Measurements from ENCODE around the gene UBE2J2. TPM values are rescaled to one million over a fixed set of nuclear protein-coding genes. Genes with fewer than 3 reads are reported as not detected.
A peak's percentile ranks its signal among the peaks of the same experiment; 100 is the strongest.

UBE2J2 gene
- total and polyA plus RNA-seq, 2 of the 8 experiments (the other 6 are each of a cell fraction or from before 2014, with no cell fraction given), result 33.6 to 67.9 TPM

DNA sequence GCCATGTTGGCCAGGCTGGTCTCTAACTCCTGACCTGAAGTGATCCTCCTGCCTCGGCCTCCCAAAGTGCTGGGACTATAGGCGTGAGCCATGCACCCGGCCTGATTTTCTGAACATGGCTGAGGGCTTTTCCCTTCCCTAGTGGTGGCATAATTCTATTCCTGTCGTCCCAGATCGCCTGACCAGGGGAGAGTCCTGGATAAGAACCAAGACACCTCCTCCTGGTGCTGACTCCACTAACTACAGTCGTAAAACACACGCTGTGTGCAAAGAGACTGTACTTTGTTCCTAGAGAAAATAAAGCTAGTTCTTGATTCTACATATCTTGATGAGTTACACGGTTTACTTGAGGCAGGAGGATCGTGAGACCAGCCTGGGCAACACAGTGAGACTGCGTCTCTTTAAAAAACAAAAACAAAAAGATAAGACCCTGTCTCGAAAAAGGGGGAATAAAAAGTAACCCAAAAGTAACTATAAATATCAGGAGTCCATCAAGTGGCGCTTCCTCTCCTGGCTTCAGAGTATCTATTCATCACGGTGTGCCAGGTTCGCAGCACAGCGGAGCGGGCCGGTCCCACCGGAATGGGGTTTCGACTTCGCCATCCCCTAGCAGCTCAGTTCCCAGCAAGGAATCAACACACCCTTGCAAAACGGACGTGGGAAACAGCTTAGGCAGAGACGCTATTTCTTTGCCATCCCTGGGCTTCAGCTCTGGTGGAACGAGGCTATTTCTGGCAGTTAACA is 42.8 kb downstream of the UBE2J2 start:
- Histone ChIP-seq H3K4ac (replicated peaks; ENCODE audit: insufficient read length, low read depth, low read length) (no peak overlapping the region), H3K79me2 (ENCODE audit: control insufficient read depth in 1 of 2, insufficient read depth in 2 of 2, low read length in 2 of 2) (peaks cover 6 to 42% of the 10 kb centered on the region in 2 experiments; a peak in 3 of 4 replicates), H3K27ac (ENCODE audit: low read depth, low read length) (no peak overlapping the region), H2AFZ (ENCODE audit: low read length) (0 out of 2 replicates have a peak overlapping the region, but pooled peaks have one; percentile 21), H2BK20ac (ENCODE audit: low read length) (no peak overlapping the region), H4K5ac (ENCODE audit: insufficient read length, low read depth, low read length) (no peak overlapping the region), H3K79me1 (ENCODE audit: low read depth, low read length) (peaks cover 41% of the 10 kb centered on the region), H3K56ac (replicated peaks; ENCODE audit: insufficient read length, low read depth, low read length) (no peak overlapping the region), H2AK5ac (ENCODE audit: low read depth, low read length) (peak overlapping the region; percentile 16; the same call in 1 of the 2 replicates), H3K36me3 (ENCODE audit: control insufficient read depth in 2 of 4, insufficient read depth in 4 of 4, low read length in 3 of 4) (peaks cover 2 to 22% (median 4%) of the 10 kb centered on the region in 4 experiments; a peak in 4 of 8 replicates), H2BK120ac (replicated peaks; ENCODE audit: low read depth, low read length) (no peak overlapping the region), H3K18ac (ENCODE audit: extremely low read depth, low read length) (peak overlapping the region; percentile 60; the same call in 1 of the 2 replicates), H2BK12ac (ENCODE audit: low read depth, low read length) (peak overlapping the region; percentile 11; the same call in 1 of the 2 replicates), H3K23me2 (ENCODE audit: low read depth, low read length) (peaks cover 7% of the 10 kb centered on the region), H3K4me3 (ENCODE audit: extremely low read depth in 1 of 4, insufficient read depth in 2 of 4, low read depth in 3 of 4, low read length in 4 of 4) (peak overlapping the region; percentile 86 to 92 (median 90)), H3K27me3 (replicated peaks in 1 of 4; ENCODE audit: control insufficient read depth in 3 of 4, extremely low read depth in 1 of 4, insufficient read depth in 3 of 4, low read length in 3 of 4) (no peaks in the 10 kb centered on the region; a peak in 1 of 7 replicates), H4K91ac (replicated peaks; ENCODE audit: insufficient read length, low read length) (no peak overlapping the region), H3K23ac (ENCODE audit: insufficient read length) (no peak overlapping the region), H3K9me3 (ENCODE audit: insufficient read depth in 2 of 2, low read depth in 1 of 2, low read length in 1 of 2) (peaks cover 0 to 9% of the 10 kb centered on the region in 2 experiments; a peak in 2 of 4 replicates), H3K9ac (replicated peaks in 1 of 4; ENCODE audit: extremely low read depth in 1 of 4, low read depth in 3 of 4, low read length in 3 of 4) (peak overlapping the region in 3 of 4 experiments; percentile 58 to 89 (median 72); a peak in 6 of 7 replicates), H3K4me2 (ENCODE audit: insufficient read depth in 1 of 2, low read depth in 2 of 2, low read length in 2 of 2) (peak overlapping the region; percentile 81 to 88), H2BK15ac (ENCODE audit: low read length) (no peak overlapping the region), H3K4me1 (replicated peaks in 1 of 4; ENCODE audit: control insufficient read depth in 3 of 4, insufficient read depth in 4 of 4, low read length in 3 of 4) (peaks cover 0 to 6% (median under 1%) of the 10 kb centered on the region in 4 experiments; a peak in 4 of 7 replicates), H2BK5ac (ENCODE audit: low read depth, low read length) (peak overlapping the region; percentile 15; the same call in 1 of the 2 replicates), H4K8ac (ENCODE audit: extremely low read depth, insufficient read depth, low read length) (no peak overlapping the region), H3K14ac (ENCODE audit: insufficient read length) (no peak overlapping the region), H4K20me1 (replicated peaks in 1 of 2; ENCODE audit: control insufficient read depth in 1 of 2, insufficient read depth in 2 of 2, low read length in 2 of 2) (peaks cover 2 to 33% of the 10 kb centered on the region in 2 experiments)
- 45% methylated on average over 24 of the region's 24 CpGs; no CpG with 5 or more reads in 1 of the 2 experiments for WGBS, 2 experiments (ENCODE audit: extremely low coverage in 1 of 2, insufficient coverage in 1 of 2, insufficient read length in 1 of 2, insufficient replicate concordance in 2 of 2, low coverage in 1 of 2, low lambda C conversion rate in 2 of 2, missing lambda C conversion rate in 1 of 2)
- TF ChIP-seq, protein P1, sequence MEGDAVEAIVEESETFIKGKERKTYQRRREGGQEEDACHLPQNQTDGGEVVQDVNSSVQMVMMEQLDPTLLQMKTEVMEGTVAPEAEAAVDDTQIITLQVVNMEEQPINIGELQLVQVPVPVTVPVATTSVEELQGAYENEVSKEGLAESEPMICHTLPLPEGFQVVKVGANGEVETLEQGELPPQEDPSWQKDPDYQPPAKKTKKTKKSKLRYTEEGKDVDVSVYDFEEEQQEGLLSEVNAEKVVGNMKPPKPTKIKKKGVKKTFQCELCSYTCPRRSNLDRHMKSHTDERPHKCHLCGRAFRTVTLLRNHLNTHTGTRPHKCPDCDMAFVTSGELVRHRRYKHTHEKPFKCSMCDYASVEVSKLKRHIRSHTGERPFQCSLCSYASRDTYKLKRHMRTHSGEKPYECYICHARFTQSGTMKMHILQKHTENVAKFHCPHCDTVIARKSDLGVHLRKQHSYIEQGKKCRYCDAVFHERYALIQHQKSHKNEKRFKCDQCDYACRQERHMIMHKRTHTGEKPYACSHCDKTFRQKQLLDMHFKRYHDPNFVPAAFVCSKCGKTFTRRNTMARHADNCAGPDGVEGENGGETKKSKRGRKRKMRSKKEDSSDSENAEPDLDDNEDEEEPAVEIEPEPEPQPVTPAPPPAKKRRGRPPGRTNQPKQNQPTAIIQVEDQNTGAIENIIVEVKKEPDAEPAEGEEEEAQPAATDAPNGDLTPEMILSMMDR (IDR thresholded peaks at IDR 0.05; ENCODE audit: control extremely low read depth in 1 of 3, insufficient read depth in 1 of 3, low read depth in 1 of 3, low read length in 3 of 3), result peak in 2 of 3 experiments; percentile 21 to 22; a peak in 2 of 4 replicates
- no peak for TF ChIP-seq SIX5 (IDR thresholded peaks at IDR 0.05; ENCODE audit: low read depth, low read length)
- peak; percentile 8 to 32; a peak in 2 of 4 replicates for TF ChIP-seq RAD21 (IDR thresholded peaks at IDR 0.05 in 1 of 2, conservative IDR thresholded peaks at IDR 0.05 in 1 of 2; ENCODE audit: low read depth in 2 of 2, low read length in 2 of 2)
- no peak for DNase-seq (ENCODE audit: low read depth in 1 of 2, low spot score in 2 of 2)
- CTCF ChIA-PET (ENCODE audit: partially characterized antibody), result interaction anchor here (0.6 to 1.6 kb wide), 12 partner anchors 9 to 246 kb away, joined by 3 to 6 read pairs (median 4); partner anchors contain the start of gene RNF223
- POLR2A ChIA-PET (ENCODE audit: partially characterized antibody), result interaction anchor here (0.7 to 2.3 kb wide), 15 partner anchors 8 to 206 kb away, joined by 3 to 12 read pairs (median 4); partner anchors contain the start of gene TNFRSF18
- no peak for FAIRE-seq

Data from H1 (cell line).